ENCODE data around the gene FBXO34. TPM values are rescaled to one million over a fixed set of nuclear protein-coding genes. Genes with fewer than 3 reads are reported as not detected.

The FBXO34 gene
- polyA plus RNA-seq, 4 donors = 33.3 to 40.5 (median 39.2) TPM

DNA sequence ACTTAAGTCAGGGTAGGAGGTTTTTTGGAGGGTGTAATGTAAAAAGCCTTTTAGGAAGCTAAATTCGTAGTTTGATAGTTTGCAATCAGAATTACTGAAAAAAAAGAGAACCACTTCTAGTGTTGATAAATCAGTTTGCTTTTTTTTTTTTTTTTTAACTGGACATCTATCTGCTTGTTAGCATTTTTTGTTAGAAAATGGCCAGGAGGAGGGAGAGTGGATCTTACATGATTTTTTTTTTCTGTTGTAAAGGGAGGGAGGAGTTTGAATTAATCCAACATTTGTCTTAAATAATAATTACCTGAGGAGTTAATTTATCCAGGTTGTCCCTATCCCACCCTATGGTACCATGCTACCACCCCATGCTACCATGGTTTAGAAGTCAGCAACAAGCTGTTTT, 1.2 kb downstream of the FBXO34 start:
- no peak for DNase-seq (ENCODE audit: low read depth in 4 of 4, low spot score in 3 of 4)

DNA sequence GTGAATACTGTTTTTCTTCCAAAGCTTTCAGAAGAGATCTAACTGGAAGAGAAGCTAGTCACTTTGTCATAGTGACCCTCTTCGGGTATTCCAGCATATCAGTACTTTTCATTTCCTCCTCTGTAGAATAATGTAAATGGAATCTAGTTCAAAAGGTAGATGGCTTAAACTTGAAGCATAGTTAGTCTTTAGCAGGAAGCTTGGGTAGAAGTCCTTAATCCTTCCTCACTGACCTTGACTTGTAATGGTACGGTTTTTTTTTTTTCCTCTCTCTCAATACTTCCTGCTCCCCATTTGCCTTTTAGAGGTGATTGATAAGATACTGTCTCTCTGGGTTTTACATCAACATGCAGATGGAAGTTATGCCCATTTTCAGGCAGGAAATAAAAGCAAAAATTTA, 1.7 kb downstream of the FBXO34 start:
- DNase-seq (ENCODE audit: low read depth in 4 of 4, low spot score in 3 of 4) = no peak

DNA sequence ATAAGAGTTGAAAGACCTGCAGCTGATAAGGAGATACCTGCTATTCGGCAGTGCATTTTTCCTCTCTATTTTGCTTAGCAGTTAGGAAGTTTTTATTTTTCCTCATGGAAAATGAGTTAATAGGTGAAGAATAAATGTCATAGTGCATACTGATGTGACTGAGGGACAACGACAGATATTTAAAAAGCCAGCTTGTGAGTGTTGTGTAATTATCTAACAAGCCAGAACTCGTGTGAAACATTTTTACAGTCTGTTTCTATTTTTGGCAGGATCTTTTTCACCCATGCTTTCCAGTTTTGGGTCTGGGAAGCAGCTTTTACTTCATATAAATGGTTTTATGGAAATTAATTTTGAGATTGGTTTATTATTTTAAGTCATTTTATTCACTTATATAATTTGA, 2.9 kb downstream of the FBXO34 start:
- no peak for DNase-seq (ENCODE audit: low read depth in 4 of 4, low spot score in 3 of 4)

DNA sequence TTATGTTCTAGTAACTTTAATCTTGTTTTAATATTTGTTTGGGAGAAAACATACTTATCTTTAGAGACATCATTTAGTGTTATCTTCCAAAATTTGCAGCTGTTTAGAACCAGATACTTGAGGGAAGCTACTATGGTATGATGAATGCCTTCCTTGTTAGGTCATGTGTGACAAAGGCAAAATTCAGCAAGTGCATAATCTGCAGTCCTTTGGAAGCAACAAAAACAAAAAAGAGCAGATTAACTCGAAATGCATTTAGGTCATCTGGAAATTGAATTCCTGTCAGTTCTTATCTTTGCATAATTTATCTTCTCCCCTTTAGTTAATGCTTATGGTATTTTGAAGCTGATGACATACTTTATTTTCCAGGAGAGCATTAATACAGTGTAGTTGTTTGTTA, 3.5 kb downstream of the FBXO34 start:
- no peak for DNase-seq (ENCODE audit: low read depth in 4 of 4, low spot score in 3 of 4)

DNA sequence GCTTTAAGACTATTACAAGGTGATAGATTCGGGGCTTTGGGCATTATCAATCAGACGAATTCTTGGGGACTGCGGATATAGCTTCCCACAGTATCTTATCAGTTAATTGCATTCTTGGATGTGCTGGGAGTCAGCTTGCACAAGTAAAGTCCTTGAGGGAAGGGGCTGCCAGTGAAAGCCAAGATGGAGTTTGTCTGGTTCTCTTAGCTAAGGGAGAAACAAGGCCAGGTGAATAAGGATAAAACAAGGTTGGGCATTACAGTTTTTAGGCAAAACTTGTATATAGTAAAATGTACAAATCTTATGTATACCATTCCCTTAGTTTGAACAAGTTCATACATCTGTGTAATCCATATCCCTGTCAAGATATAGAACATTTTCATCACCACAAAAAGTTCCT, 5.5 kb downstream of the FBXO34 start:
- DNase-seq (ENCODE audit: low read depth in 4 of 4, low spot score in 3 of 4) = no peak

DNA sequence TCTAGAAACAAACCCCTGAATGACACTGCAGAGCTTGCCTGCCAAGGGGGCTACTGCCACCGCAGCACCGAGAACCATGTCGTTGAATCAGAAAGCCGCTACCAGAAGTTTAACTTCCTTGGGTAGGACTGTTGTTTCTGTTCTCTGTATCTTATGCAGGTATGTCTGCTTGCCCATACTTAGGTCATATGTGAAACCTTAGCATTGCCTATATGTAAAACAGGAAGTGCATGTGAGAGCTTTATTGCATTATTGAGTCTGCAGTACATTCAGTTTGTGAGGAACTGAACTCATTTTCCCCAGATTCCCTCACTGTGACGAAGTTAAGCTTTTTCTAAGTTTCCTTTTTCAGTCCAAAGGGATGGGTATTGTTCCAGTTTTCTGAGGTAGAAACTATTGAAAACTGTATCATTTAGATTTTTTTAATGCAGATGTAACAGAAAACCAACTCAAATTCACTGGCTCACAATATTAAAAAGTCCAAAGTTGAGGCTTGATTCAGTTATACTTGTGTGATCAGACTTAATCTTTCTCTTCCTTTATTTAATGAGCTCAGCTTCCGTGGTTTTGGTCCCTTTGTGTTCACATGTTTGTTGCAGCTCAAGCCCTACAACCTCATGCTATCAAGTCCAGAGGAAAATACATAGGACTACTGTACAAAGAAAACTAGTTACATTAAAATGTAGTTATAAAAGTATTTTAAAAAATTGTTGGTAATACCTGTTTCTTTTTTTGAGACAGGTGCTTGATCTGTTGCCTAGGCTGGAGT, 6.9 kb downstream of the FBXO34 start:
- DNase-seq (ENCODE audit: low read depth in 4 of 4, low spot score in 3 of 4) = no peak

DNA sequence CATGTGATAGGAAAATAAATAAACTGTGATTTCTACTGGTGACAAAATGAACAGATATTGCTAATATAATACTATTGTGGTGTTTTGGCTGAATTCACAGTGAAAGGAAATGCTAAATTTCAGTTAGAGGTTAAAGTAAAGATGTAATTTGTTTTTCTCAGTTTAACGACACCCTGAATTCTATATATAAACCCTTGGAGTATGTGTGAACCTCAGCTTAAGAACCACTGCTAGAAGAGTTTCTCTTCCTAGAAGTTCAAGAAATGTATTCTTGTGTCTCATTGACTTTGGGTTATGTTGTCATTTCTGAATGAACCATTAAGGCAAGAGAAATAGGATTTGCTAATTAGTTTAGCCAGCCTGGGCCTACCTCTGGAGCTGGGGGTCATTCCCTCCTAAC, 8.2 kb downstream of the FBXO34 start:
- DNase-seq (ENCODE audit: low read depth in 4 of 4, low spot score in 3 of 4) = no peak

DNA sequence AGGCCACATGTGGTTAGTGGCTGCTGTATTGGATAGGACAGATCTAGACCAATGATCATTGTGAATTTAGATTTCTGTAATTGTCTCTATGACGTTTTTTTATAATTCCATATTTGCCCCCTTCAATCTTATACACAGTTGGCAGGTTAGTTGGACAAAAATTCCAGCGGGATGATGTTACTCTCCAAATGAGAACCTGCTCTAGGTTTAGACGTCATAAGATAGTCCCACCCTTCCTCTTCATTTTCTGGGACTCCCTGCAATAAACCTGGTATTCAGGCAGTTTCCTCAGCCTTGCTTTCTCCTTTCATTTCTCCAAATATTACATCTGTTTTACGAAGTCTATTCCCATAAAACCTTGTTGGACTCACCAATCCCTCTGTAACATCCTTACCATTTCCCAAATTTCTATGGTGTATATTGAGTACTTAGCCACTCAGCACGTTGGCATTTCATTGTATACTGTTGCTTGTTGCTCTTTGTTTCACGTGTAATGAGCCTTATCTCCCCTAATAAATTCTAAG, 10.2 kb downstream of the FBXO34 start:
- DNase-seq (ENCODE audit: low read depth in 4 of 4, low spot score in 3 of 4) = no peak

DNA sequence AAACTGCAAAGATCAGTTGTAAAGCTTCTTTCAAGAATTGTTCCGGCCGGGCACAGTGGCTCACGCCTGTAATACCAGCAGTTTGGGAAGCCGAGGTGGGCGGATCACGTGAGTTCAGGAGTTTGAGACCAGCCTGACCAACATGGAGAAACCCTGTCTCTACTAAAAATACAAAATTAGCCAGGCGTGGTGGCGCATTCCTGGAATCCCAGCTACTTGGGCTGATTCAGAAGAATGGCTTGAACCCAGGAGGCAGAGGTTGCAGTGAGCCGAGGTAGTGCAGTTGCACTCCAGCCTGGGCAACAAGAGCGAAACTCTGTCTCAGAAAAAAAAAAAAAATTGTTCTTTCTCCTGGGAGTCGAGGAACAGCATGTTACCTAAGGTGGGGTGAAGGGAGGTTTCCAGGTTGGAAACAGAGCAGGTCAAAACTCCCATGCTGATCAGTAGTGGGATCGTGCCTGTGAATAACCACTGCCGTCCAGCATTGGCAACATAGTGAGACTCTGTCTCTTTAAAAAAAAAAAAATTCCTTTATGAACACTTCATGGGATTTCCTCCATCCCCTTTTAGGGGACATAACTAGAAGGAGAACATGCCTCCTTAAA, 13.9 kb downstream of the FBXO34 start:
- DNase-seq (ENCODE audit: low read depth in 4 of 4, low spot score in 3 of 4) = no peak

DNA sequence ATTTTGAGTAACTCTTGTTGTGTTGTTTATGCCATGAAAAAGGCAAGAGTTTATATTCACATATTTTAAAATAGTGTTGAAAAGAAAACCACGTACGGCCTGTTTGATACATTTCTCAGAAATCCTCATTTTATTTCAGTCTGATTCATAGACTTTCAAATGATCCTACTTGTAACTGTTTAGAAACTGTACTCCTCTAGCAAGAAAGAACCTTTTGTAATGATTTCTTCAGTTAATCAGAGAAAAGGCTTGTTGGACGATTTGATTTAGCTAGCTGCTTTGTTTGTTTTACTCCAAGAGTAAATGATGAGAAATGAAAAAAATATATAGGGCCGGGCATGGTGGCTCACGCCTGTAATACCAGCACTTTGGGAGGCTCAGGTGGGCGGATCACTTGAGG, 17.2 kb downstream of the FBXO34 start:
- no peak for DNase-seq (ENCODE audit: low read depth in 4 of 4, low spot score in 3 of 4)

DNA sequence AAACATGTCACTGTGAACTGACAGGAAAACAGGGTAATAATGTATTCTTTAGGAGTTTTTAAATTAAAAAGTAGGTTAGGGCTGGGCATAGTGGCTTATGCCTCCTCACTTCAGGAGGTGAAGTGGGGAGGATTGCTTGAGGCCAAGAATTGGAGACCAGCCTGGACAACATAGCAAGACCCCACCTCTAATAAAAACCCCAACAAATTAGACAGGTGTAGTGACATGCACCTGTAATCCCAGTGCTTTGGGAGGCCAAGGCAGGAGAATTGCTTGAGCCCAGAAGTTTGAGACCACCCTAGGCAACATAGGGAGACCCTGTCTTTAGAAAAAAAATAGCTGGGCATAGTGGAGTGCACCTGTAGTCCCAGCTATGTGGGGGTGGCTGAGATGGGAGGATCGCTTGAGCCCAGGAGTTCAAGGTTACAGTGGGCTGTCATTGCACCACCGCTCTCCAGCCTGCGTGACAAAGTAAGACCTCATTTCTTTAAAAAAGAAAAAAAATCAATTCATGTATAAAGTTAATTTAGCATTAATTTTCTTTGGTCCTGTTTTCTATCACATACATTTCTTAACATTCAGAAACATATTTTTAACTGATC, 20.4 kb downstream of the FBXO34 start:
- DNase-seq (ENCODE audit: low read depth in 4 of 4, low spot score in 3 of 4) = no peak

DNA sequence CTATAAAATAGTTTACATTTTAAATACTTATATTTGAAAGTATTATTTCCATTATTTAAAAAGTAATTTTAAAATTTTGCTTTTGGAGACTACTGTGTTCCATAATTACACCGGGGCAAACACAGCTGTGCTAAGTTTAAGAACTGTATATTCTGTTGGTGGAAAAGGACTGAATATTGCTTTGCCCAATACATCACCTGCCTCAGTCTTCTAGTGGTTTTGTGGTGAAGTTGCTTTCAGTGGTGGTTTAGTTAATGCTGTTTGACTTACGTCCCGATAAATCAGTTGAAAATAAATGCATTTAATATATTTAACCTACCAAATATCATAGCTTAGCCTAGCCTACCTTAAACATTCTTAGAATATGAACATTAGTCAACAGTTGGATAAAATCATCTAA, 23.4 kb downstream of the FBXO34 start:
- no peak for DNase-seq (ENCODE audit: low read depth in 4 of 4, low spot score in 3 of 4)

DNA sequence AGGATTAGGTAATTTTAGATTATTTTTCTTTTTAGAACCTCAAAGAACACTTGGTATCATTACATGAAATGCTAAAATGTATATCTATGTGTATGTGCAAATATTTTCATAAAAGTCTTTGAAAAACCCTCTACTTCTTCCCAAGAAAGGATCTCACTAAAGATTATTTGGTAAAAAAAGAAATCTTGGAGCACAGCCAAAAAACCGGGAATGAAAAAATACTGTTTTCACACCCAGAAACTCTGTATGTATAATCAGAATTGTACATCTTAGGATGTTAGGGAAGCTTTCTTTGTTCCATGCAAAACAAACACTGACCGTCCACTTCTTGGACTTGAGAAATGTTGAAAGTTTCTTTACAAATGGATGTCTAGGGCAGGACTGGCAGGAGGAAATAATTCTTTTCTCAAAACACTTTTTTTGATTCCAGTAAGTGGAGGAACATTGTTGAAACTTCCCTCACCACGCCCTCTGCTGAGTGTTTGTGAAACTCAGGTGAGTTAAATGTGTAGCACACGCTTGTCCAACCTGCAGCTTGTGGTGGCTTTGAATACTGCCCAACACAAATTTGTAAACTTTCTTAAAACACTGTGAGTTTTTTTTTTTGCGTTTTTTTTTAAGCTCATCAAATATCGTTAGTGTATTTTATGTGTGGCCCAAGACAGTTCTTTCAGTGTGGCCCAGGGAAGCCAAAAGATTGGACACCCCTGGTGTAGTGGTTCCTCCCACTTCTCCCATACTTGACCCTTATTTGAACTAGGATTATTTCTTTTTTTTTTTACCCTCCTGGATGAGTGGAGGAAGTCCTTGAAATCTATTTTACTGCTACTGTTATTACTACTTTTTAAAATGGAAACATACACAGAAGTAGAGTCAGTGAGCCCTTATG, 26.6 kb downstream of the FBXO34 start:
- peak in 1 of 4 donors; percentile 16 for DNase-seq (ENCODE audit: low read depth in 4 of 4, low spot score in 3 of 4)

DNA sequence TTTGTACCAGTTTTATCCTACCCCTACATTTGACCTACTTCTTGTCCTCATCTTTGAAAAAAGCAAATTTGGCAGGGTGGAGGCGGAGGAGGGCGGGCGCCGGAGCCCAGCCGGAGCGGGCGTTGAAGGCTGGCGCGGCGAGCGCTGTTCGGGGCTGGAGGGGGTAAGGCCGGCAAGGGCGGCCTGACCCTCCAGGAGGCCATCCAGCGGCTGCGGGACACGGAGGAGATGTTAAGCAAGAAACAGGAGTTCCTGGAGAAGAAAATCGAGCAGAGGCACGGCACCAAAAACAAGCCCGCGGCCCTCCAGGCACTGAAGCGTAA, 27.2 kb downstream of the FBXO34 start:
- DNase-seq (ENCODE audit: low read depth in 4 of 4, low spot score in 3 of 4) = no peak

DNA sequence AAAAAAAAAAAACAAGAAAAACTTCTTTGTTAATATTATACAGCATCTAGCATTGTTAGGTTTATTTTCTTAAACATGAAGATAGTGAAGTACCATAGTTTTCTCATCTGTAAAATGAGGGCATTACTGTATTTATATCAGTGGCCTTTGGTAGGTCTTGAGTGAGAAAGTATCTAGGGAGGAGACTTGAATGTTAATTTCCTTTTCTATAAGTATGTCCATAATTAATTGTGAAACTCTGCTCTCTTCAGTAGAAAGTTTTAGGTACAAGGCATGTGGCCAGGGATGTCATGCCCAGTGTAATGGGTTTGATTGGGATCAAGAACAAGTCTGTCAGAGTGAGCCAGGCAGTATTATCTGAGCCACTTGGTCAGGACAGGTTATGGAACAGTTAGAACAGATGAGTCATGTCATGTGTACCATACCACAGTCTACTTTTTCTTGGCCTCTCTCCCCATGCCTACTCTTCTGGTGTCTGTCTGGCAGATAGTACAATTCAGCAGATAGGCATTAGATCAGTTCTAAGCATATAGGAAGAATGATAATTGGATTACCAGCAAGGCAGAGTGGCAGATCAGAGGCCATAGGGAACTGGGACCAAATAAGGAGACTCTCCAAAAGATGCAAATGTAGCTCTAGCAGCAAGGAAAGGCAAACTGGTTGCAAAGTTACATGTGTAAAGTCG, 30.4 kb downstream of the FBXO34 start:
- no peak for DNase-seq (ENCODE audit: low read depth in 4 of 4, low spot score in 3 of 4)

DNA sequence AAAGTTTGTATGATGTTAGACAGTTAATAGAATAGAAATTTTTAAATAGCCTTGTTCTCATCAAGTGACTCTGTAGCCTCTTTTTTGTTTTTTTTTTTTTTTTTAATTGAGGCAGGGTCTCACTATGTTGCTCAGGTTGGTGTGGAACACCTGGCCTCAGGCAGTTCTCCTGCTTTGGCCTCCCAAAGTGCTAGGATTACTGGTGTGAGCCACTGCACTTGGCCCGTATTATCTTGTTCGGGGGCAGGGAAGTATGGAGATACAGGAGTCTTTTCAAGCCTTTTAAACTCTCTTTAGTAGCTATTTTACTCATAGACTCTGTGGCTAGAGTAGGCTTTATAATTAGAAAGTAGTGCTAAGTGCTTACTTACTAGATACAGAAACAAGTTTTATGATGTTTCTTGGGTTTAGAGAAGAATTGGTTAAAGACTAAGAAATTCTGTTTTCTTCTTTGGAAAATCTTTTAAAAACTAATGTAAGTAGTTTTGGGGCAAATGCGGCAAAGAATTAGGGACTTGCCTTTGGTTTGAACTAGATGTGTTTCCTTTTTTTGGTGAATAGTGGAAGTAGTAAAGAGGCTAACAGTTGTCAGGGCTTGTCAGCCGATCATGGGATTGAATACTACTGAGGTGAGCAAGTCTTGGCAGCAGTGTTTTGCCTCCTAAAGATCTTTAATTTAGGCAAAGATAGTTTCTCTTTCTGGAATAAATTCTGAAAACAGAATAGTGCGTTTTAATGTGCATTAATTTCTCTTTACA, 31.3 kb downstream of the FBXO34 start:
- DNase-seq (ENCODE audit: low read depth in 4 of 4, low spot score in 3 of 4) = no peak

DNA sequence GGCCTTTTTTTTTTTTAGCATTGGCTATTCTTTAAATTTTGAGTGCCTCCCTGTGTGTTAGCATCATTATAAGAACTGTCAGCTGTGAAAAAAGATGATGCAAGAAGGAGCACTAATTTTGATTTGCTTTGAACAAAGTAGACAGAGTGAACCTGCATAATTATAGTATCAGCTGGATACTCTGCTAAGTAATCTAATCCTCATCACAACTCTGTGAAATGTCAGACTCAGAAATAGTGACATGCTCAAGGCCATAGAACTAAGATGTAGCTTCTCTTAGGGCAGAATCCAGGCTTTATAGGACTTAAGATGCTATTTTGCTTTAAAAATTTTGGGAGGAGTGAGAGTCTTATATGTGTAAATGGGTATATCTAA, 31.9 kb downstream of the FBXO34 start:
- DNase-seq (ENCODE audit: low read depth in 4 of 4, low spot score in 3 of 4) = no peak

DNA sequence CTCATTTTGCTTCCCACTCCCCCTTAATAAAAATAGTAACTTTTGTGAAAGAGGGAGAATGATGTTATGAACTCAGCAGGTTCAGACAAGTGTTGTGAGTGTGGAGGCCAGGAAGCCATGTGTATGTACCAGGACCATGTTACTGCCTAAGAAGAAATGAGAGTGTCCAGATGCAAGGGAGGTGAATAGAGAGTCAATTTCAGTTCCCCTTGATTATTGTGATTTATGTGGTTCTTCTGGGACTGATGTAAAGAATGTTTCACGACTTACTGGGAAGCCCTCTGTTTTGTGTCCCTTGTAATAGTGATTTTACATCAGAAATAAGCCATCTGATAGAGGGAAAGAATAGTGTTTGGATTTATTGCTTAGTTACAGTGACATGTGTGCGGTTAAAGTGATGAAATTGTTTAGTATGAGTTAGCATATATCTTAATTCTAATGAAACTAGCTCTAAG, 32.5 kb downstream of the FBXO34 start:
- DNase-seq (ENCODE audit: low read depth in 4 of 4, low spot score in 3 of 4) = no peak

DNA sequence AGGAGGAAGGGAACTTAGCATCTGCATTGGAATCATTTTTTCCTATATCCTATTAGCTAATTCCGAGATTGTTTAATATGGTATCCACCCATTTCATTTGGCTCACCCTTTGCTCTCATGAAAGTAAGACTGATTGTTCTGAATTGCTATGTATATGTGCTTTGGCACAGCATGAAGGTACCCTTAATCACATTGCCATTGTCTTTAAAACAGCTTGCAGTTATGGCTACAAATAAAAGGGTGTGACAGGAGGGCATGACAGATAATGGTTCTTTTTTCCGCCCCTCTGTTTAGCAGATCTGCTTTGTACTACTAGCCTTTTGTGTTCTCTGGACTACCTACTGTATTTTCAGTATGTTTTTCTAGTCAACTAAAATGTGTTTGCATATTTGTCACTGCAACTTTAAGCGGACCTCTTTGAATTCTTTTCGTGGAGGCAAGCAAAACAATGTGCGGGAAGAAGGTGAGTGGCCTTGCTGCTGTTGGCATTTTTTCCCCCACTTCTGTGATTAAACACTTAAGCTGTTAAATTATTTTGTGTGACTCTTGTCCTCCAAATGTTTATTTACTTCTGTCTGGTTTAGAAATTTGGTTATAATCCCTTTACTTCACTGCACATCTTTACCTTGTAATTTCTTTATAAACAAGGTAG, 35.8 kb downstream of the FBXO34 start:
- no peak for DNase-seq (ENCODE audit: low read depth in 4 of 4, low spot score in 3 of 4)
